Esophagus squamous epithelium (tissue), 5 donors: ENCODE results near the gene ASB18. TPM values are rescaled to one million over a fixed set of nuclear protein-coding genes. Genes with fewer than 3 reads are reported as not detected.
"Not testable (repeated sequence)": the region's sequence is repeated elsewhere in the genome, so short reads cannot be mapped to it uniquely, and the experiment has no call there.

ENCODE experiments used
- DNase-seq: peaks from one replicate; lab custom pipeline; 2025; lab: John Stamatoyannopoulos, UW
- H3K27ac ChIP-seq, 4 donors: fragments of 200-600 bp; sonication (generic); one replicate each; pipeline ENCODE4 v1.5.1; 2016 to 2019; ENCODE audit warnings: mild to moderate bottlenecking in 1 of 4
- H3K27me3 ChIP-seq, 4 donors: fragments of 200-600 bp; sonication (generic); 1 replicate in 3 of 4; 2 replicates in 1 of 4; pipeline versions ENCODE4 v1.5.1 to v1.6.0; 2017 to 2021; ENCODE audit warnings: antibody characterized with exemption in 1 of 4
- H3K36me3 ChIP-seq, 3 donors: fragments of 200-600 bp; sonication (generic); one replicate each; pipeline ENCODE4 v1.5.1; 2016 to 2019
- H3K4me1 ChIP-seq, 3 donors: fragments of 200-600 bp; sonication (generic); one replicate each; pipeline ENCODE4 v1.5.1; 2017 to 2019
- H3K4me3 ChIP-seq, 4 donors: fragments of 200-600 bp; sonication (generic); 1 replicate in 3 of 4; 2 replicates in 1 of 4; pipeline ENCODE4 v1.5.1; 2016 to 2019; ENCODE audit warnings: mild to moderate bottlenecking in 2 of 4, moderate library complexity in 1 of 4
- H3K9me3 ChIP-seq, 3 donors: fragments of 200-600 bp; sonication (generic); one replicate each; pipeline ENCODE4 v1.5.1; 2016 to 2019
- POLR2A ChIP-seq, 4 donors: fragments of 450-650 bp; IDR thresholded peaks; one replicate each; pipeline ENCODE4 v1.6.1; 2017; ENCODE audit warnings: antibody characterized with exemption in 4 of 4, mild to moderate bottlenecking in 4 of 4, moderate library complexity in 3 of 4
- WGBS, 2 donors: methylation state at CpG; one replicate each; pipeline ENCODE4 v1.1.5; 2018; 5-methylcytosine and 5-hydroxymethylcytosine counted together
- intact Hi-C: fragments of 100-400 bp; cut with DNase I; formaldehyde crosslinking; loops from one replicate; pipeline ENCODE4 v1.15.0; 2022
- total RNA-seq, 4 donors: library from RNA; depleted of rRNA; stranded (reverse); fragments of >200 nt; gene quantifications; one replicate each; pipeline ENCODE4 v1.1.0, GENCODE V29; 2016
- TF ChIP-seq, protein P1 (sequence below), 6 experiments: fragments of 450-650 bp in 4 of 6; fragments of 200-600 bp in 2 of 6; sonication (generic) in 2 of 6; IDR thresholded peaks; one replicate each; pipeline ENCODE4 v1.5.1; 2016 to 2019; ENCODE audit warnings: antibody characterized with exemption in 6 of 6, mild to moderate bottlenecking in 4 of 6, moderate library complexity in 4 of 6
- donor health status: DM: yes; HTN: yes; CAD: no.

ASB18 gene
- total RNA-seq, 4 donors from 2014 or later = not detected

DNA sequence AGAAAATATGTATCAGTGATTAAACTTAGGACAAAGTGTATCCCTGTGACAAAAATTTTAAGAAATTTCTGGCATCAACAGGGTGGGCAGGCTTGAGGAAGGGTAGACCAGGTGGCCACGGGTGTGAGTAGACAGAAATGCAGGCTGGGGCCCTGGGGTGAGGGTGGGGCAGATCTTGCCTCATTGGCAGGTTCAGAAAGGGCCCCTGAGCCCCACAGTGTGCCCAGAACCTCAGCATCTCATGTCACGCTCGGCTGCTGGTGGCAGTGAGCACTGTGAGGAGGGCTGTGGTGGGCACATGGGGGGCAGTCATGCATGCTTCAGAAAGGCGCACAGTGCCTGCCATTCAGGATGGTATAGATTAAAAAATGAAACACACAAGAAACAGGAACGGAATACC is 7.6 kb upstream of the ASB18 start:
- no peak overlapping the region for H3K27ac ChIP-seq
- no peak for TF ChIP-seq POLR2A (IDR thresholded peaks at IDR 0.05)
- TF ChIP-seq, protein P1, sequence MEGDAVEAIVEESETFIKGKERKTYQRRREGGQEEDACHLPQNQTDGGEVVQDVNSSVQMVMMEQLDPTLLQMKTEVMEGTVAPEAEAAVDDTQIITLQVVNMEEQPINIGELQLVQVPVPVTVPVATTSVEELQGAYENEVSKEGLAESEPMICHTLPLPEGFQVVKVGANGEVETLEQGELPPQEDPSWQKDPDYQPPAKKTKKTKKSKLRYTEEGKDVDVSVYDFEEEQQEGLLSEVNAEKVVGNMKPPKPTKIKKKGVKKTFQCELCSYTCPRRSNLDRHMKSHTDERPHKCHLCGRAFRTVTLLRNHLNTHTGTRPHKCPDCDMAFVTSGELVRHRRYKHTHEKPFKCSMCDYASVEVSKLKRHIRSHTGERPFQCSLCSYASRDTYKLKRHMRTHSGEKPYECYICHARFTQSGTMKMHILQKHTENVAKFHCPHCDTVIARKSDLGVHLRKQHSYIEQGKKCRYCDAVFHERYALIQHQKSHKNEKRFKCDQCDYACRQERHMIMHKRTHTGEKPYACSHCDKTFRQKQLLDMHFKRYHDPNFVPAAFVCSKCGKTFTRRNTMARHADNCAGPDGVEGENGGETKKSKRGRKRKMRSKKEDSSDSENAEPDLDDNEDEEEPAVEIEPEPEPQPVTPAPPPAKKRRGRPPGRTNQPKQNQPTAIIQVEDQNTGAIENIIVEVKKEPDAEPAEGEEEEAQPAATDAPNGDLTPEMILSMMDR (IDR thresholded peaks at IDR 0.05) = no peak
- H3K9me3 ChIP-seq = peaks cover 0 to 9% (median 0%) of the 10 kb centered on the region in 3 donors
- H3K27me3 ChIP-seq = peaks cover 0 to 27% (median 0%) of the 10 kb centered on the region in 4 donors
- intact Hi-C loops = no loop called here
- 83 to 84% methylated on average over 5 of the region's 5 CpGs for WGBS, 2 donors
- H3K4me1 ChIP-seq = no peaks in the 10 kb centered on the region
- no peak for DNase-seq
- no peaks in the 10 kb centered on the region for H3K36me3 ChIP-seq
- no peak overlapping the region for H3K4me3 ChIP-seq

DNA sequence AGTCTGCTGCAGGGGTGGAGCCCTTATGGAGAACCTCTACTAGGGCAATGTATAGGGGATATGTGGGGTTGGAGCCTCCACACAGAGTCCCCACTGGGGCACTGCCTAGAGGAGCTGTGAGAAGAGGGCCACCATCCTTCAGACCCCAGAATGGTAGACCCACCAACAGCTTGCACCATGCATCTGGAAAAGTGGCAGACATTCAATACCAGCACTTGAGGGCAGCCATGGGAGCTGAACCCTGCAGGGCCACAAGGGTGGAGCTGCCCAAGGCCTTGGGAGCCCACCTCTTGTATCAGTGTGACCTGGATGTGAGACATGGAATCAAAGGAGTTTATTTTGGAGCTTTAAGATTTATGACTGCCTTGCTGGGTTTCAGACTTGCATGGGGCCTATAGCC is 5.7 kb upstream of the ASB18 start:
- H3K36me3 ChIP-seq, DNase-seq, H3K27ac ChIP-seq, H3K9me3 ChIP-seq, H3K4me3 ChIP-seq, intact Hi-C loops, H3K4me1 ChIP-seq: not testable (repeated sequence)
- peaks cover 0 to 27% (median 0%) of the 10 kb centered on the region in 4 donors for H3K27me3 ChIP-seq

DNA sequence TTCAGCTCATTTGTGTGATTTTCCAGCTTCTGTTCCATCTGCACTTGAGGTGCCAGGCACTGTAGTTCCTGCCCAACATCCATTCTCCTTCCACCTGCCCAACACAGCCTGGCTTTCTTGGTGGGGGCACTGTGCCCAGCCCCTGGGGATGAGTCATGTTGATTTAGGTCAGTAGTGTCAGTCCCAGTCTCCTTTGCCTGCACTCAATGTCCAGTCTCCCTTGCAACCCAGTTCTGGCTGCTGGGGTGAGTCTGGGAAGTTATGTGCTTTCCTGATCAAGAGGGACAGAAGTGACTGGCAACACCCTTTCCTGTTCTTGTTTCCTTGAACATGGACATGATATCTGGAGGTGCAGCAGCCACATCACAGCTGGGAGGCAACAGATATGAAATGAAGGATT is 1.5 kb upstream of the ASB18 start:
- Histone ChIP-seq H3K9me3 (peaks cover 0 to 9% (median 0%) of the 10 kb centered on the region in 3 donors), H3K4me3 (no peak overlapping the region), H3K27me3 (peaks cover 0 to 53% (median 0%) of the 10 kb centered on the region in 4 donors), H3K27ac (no peak overlapping the region), H3K4me1 (no peaks in the 10 kb centered on the region), H3K36me3 (no peaks in the 10 kb centered on the region)
- no peak for DNase-seq
- intact Hi-C loops = no loop called here
- TF ChIP-seq POLR2A (IDR thresholded peaks at IDR 0.05) = no peak
- TF ChIP-seq, protein P1 (IDR thresholded peaks at IDR 0.05) = no peak

DNA sequence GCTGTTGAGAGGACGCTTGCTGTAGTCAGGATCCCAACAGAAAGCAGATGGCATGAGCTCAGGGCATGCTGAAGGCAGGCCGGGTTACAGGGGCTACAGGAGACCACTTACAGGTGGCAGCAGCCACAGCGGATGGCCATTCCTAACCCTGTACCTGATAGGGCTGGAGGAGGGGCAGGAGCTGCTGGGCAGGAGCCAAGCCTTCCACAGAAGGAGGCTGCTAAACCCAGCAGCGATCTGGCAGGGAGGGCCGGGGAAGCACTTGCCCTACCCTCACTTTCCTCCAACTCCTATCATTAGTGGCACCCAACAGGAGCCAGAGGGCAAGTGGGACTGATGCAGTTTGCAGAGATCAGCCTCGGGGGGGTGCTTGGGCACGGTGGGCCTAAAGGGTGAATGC is 2.0 kb downstream of the ASB18 start:
- no peak for DNase-seq
- Histone ChIP-seq H3K27me3 (peaks cover 0 to 48% (median 0%) of the 10 kb centered on the region in 4 donors), H3K4me1 (no peaks in the 10 kb centered on the region), H3K27ac (no peak overlapping the region), H3K4me3 (no peak overlapping the region), H3K9me3 (no peaks in the 10 kb centered on the region), H3K36me3 (no peaks in the 10 kb centered on the region)
- 75 to 78% methylated on average over 3 to 7 of the region's 7 CpGs for WGBS, 2 donors
- TF ChIP-seq, protein P1 (IDR thresholded peaks at IDR 0.05) = no peak
- TF ChIP-seq POLR2A (IDR thresholded peaks at IDR 0.05) = no peak
- intact Hi-C loops = no loop called here

DNA sequence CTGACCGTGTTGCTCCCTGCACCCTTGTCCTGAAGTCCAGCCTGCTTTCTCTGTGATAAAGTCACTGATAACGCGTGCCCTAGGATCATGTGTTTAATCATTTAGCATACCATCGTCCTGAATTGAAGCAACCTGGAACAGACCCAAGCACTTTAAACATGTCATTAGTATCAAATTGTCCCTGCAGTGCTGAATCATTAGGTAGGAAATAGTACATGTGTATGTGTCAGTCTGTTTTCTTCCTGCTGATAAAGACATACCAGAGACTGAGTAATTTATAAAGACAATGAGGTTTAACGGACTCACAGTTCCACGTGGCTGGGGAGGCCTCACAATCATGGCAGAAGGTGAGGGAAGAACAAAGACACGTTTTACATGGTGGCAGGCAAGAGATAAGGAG is 2.8 kb downstream of the ASB18 start:
- no peak for DNase-seq
- WGBS, 2 donors = 61 to 64% methylated on average over 7 of the region's 7 CpGs
- TF ChIP-seq POLR2A (IDR thresholded peaks at IDR 0.05) = no peak
- TF ChIP-seq, protein P1 (IDR thresholded peaks at IDR 0.05) = no peak

DNA sequence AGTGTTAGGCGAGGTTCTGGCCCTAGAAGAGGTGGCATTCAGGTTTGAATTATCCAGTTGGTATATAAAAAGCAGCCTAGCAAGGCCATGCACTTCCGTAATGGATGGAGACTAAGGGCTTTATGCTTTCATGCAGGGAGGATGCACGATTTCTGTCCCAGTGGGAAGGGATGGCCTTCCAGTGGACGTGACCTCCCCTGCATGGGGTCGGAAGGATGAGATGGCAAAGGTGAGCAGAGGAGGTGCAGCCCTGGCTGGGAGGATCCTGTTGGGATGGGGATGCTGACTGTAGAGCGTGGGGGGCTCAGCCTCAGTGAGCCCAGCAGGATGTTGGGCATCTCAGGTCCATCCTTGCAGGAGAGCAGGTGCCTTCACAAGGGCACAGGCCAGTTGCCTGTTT is 4.8 kb downstream of the ASB18 start:
- 70 to 88% methylated on average over 4 to 6 of the region's 6 CpGs for WGBS, 2 donors

More for the DNA sequence above, 2.8 kb downstream of the ASB18 start:
- no peaks in the 10 kb centered on the region for H3K36me3 ChIP-seq
- H3K27me3 ChIP-seq = peaks cover 0 to 48% (median 0%) of the 10 kb centered on the region in 4 donors
- H3K4me3 ChIP-seq = no peak overlapping the region
- no peaks in the 10 kb centered on the region for H3K9me3 ChIP-seq
- no peak overlapping the region for H3K27ac ChIP-seq
- intact Hi-C loops = no loop called here
- no peaks in the 10 kb centered on the region for H3K4me1 ChIP-seq

More for the DNA sequence above, 4.8 kb downstream of the ASB18 start:
- Histone ChIP-seq H3K9me3 (no peaks in the 10 kb centered on the region), H3K27me3 (peaks cover 0 to 60% (median 0%) of the 10 kb centered on the region in 4 donors), H3K4me1 (no peaks in the 10 kb centered on the region), H3K27ac (no peak overlapping the region), H3K4me3 (no peak overlapping the region), H3K36me3 (no peaks in the 10 kb centered on the region)
- intact Hi-C loops = no loop called here
- no peak for DNase-seq
- no peak for TF ChIP-seq POLR2A (IDR thresholded peaks at IDR 0.05)
- TF ChIP-seq, protein P1 (IDR thresholded peaks at IDR 0.05) = no peak
